Omental fat pad (tissue), 4 donors: ENCODE measurements around the gene TMEM120A. TPM values are rescaled to one million over a fixed set of nuclear protein-coding genes. Genes with fewer than 3 reads are reported as not detected.

Source experiments
- ATAC-seq: fragments of 150-250 bp; one replicate; pipeline ENCODE4 v1.9.1; 2016; ENCODE audit warnings: mild to moderate bottlenecking, moderate library complexity; ENCODE audit not compliant: low FRiP score
- DNase-seq: peaks from one replicate; pipeline ENCODE4 v3.0.0-alpha.2; 2019; ENCODE audit warnings: low spot score
- total RNA-seq, 4 donors: library from RNA; depleted of rRNA; stranded (reverse); fragments of >200 nt; gene quantifications; one replicate each; pipeline ENCODE4 v1.1.0, GENCODE V29; 2016
- TF ChIP-seq, protein P1 (sequence below), 3 donors: fragments of 450-650 bp; IDR thresholded peaks; one replicate each; pipeline ENCODE4 v1.5.1; 2016 to 2017; ENCODE audit warnings: antibody characterized with exemption in 3 of 3, mild to moderate bottlenecking in 3 of 3, moderate library complexity in 2 of 3

Gene TMEM120A
- total RNA-seq, 4 donors from 2014 or later: 34.9 to 104 (median 51.5) TPM

DNA sequence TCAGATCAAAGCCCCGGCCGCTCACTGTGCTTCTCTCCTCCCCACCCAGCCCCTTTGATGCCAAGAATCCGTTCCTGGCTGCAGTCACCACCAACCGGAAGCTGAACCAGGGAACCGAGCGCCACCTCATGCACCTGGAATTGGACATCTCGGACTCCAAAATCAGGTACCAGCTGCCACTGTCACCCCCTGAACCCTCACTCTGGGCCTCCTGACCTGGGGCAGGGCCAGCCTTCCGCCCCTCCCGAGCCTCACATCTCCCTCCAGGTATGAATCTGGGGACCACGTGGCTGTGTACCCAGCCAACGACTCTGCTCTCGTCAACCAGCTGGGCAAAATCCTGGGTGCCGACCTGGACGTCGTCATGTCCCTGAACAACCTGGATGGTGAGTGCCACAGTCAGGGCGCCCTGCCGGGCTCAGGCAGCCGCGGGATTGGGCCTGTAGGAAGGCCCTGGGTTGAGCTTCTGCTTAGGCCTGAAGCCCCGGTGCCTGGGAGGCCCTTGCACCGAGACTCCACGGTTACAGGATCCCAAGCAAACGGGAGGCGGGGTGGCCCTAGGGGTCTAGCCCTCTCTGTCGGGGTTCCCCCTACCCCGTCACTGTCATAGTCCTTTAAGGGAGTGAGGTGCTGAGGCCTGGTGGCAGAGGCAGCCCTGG, 10.8 kb downstream of the TMEM120A start:
- TF ChIP-seq, protein P1, sequence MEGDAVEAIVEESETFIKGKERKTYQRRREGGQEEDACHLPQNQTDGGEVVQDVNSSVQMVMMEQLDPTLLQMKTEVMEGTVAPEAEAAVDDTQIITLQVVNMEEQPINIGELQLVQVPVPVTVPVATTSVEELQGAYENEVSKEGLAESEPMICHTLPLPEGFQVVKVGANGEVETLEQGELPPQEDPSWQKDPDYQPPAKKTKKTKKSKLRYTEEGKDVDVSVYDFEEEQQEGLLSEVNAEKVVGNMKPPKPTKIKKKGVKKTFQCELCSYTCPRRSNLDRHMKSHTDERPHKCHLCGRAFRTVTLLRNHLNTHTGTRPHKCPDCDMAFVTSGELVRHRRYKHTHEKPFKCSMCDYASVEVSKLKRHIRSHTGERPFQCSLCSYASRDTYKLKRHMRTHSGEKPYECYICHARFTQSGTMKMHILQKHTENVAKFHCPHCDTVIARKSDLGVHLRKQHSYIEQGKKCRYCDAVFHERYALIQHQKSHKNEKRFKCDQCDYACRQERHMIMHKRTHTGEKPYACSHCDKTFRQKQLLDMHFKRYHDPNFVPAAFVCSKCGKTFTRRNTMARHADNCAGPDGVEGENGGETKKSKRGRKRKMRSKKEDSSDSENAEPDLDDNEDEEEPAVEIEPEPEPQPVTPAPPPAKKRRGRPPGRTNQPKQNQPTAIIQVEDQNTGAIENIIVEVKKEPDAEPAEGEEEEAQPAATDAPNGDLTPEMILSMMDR (IDR thresholded peaks at IDR 0.05): no peak
- DNase-seq (no peak), ATAC-seq (no peak)

DNA sequence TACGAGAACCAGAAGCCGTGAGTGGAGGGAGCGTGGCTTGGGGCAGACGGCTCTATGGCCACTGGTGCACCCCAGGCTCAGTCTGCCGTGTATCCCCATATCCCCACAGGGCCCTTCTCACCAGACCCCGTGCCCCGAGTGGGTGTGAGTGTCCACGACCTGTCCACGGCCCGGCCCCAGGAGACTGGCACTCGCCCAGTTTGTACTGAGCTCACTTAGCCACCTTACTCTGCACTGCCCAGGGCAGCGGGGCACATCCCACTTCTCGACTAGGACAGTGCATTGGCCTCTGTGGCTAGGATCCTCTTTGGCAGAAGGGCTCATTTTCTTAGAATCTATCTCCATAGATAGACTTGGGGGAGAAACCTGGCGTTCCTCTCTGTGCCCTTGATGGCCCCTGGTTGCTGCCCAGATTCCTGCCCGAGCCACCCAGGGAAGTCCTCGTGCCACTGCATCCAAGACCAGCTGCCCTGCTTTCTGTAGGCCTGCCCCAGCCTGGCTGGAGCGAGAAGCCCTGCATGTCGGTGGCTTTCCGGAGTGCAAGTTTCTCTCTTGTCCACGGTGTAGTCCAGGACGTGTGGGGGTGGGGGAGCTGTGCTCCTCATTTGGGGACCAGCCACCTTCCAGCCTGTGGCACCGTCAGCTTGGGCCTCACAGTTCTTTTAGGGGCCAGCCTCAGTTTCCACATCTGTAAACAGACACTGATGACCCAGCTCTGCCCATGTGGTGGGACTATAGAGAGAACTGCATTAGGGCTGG, 11.9 kb downstream of the TMEM120A start:
- TF ChIP-seq, protein P1 (IDR thresholded peaks at IDR 0.05): no peak
- ATAC-seq (no peak), DNase-seq (no peak)

DNA sequence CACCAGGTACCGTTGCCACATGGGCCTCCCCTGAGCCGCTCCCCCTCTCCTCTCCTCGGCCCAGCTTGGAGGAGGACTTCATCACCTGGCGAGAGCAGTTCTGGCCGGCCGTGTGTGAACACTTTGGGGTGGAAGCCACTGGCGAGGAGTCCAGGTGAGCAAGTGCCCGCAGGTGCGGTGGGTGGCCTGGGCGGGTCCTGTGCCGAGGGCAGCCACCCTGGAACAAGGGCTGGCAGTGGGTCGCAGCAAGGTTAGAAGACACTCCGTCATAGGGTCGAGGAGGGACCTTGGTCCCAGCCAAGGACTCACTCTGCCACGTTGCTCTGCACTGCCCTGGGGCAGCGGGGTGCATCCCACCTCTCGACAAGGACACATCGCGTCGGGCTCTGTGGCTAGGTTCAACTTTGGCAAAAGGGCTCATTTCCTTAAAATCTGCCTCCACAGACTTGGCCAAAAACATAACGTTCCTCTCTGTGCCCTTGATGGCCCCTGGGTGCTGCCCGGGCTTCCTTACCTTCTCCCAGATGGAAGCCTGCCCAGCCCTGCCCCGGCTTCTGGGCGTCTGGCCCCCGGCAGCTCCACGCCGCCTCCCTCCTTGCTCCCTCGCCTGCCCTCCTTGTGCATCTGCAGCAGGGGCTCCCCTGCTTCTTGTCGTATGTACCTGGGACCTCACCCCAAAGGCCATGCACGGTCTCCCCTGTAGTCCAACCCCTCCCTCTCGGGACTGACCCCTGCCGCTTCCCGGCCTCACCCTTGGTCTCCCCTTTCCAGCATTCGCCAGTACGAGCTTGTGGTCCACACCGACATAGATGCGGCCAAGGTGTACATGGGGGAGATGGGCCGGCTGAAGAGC, 12.7 kb downstream of the TMEM120A start:
- TF ChIP-seq, protein P1 (IDR thresholded peaks at IDR 0.05): no peak
- ATAC-seq (no peak), DNase-seq (no peak)

DNA sequence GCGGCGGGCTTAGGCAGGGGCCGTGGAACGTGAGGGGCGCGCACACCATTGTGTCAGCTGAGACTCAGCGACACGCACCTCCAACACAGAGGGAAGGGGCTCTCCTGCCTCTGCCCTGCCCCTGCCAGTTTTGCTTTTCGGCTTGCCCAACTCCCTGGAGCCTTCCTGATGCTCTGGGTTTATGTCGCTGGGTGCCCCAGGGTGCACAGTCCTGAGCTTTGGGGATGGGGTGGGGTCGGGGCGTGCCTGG, 13.3 kb downstream of the TMEM120A start:
- DNase-seq: no peak
- TF ChIP-seq, protein P1 (IDR thresholded peaks at IDR 0.05): no peak
- no peak for ATAC-seq

DNA sequence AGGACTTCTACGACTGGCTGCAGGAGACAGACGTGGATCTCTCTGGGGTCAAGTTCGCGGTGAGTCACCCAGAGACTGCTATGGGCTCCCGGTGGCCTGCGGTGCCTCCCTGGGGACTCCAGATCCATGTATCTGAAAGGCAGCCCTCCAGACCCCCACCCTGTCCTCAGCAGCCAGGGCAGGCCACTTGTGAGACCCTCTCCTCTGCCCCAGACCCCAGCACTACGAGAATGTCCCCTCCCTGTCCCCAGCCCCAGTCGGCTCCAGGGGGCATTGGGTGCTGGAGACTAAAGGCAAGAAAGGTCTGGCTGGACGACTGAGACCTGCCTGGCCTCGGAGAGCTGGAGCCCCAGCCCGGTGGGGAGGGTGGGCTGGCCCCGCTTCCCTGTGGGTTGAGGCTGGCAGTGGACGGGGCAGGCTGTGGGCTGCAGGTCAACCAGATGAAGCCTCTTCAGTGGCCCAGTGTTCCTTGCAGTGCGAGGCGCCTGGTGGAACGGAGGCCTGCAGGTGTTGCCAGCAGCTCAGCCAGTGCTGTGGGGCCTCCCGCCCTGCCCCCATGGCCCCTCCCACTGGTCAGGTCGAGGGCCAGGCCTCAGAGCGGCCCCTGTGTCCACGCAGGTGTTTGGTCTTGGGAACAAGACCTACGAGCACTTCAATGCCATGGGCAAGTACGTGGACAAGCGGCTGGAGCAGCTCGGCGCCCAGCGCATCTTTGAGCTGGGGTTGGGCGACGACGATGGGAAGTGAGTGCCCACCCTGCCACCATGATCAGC, 13.8 kb downstream of the TMEM120A start:
- TF ChIP-seq, protein P1 (IDR thresholded peaks at IDR 0.05): no peak
- ATAC-seq (no peak), DNase-seq (no peak)

DNA sequence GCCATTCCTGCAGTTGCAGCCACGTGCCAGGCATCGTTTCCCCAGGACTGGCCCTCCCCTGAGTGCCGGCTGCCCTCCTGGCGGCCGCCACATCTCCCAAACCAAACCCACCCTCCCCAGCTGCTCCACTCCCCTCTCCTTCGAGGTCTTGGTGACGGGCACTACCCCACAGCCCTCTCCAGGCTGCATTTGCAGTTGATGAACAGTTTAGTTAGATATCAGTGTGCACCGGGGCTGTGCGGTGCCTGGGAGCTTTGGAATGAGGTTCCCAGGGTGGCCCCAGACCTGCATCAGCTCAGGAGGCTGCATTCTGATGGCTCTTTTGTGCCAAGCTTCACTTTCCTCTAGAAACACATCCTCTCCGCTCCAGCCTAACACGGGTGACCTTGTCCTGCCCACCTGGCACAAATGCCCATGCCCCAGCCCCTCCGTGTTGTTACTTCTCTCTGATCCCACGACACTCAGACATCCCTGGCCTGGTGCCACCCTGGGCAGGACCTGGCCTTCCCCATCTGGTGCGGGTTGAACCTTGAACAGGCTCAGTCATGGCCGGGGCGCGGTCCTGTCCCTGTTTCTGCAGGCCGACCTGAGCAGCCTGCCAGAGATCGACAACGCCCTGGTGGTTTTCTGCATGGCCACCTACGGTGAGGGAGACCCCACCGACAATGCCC, 14.5 kb downstream of the TMEM120A start:
- no peak for ATAC-seq
- no peak for DNase-seq
- TF ChIP-seq, protein P1 (IDR thresholded peaks at IDR 0.05): no peak
